Right lobe of liver (tissue), 4 donors: Measurements from ENCODE around the gene FAM229A.

Experiments used
- POLR2A ChIP-seq: fragments of 450-650 bp; IDR thresholded peaks from one replicate; pipeline ENCODE4 v1.6.1; 2017; ENCODE audit warnings: antibody characterized with exemption, mild to moderate bottlenecking
- TF ChIP-seq, protein P1 (sequence below), 4 donors: fragments of 200-600 bp in 3 of 4; fragments of 450-650 bp in 1 of 4; IDR thresholded peaks; one replicate each; pipeline versions ENCODE4 v1.5.1 to v1.8.0; 2016 to 2022; ENCODE audit warnings: antibody characterized with exemption in 4 of 4, mild to moderate bottlenecking in 2 of 4
- donor health status: DM: no; HTN: no; CAD: no.
- donor health status: DM: no; HTN: no; CAD: no.
- donor health status: DM: no; HTN: yes; CAD: no.

DNA sequence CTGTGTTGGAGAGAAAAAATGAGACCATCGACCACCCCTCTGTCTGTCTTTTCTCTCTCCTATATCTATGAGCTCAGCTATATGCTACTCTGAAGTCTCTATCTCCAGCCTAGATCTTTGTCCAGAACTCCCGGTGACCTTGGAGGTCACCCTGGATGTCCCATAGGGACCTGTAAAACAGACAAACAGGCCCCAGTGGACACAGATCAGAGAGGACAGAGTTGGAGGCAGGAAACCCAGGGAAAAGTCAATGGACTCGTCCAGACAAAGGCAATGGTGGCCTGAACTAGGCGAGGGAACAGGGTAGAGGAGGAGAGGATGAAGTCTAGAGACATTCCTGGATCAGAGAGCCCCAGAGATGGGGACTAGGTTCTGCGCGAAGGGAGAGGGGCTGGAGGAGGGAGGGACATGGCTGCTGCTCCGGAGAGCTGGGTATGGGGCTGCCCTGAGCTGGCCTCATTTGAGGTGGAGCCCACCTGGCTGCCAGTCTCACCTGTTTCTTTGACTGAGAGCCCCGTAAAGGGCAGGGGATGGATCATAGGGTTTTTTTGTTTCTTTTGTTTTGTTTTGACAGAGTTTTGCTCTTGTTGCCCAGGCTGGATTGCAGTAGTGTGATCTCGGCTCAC lies 15.6 kb downstream of the FAM229A start:
- TF ChIP-seq, protein P1, sequence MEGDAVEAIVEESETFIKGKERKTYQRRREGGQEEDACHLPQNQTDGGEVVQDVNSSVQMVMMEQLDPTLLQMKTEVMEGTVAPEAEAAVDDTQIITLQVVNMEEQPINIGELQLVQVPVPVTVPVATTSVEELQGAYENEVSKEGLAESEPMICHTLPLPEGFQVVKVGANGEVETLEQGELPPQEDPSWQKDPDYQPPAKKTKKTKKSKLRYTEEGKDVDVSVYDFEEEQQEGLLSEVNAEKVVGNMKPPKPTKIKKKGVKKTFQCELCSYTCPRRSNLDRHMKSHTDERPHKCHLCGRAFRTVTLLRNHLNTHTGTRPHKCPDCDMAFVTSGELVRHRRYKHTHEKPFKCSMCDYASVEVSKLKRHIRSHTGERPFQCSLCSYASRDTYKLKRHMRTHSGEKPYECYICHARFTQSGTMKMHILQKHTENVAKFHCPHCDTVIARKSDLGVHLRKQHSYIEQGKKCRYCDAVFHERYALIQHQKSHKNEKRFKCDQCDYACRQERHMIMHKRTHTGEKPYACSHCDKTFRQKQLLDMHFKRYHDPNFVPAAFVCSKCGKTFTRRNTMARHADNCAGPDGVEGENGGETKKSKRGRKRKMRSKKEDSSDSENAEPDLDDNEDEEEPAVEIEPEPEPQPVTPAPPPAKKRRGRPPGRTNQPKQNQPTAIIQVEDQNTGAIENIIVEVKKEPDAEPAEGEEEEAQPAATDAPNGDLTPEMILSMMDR (IDR thresholded peaks at IDR 0.05), result no peak
- TF ChIP-seq POLR2A, result no peak
